ENCODE results near the gene DHX35.
"Not testable (repeated sequence)": the region's sequence is repeated elsewhere in the genome, so short reads cannot be mapped to it uniquely, and the experiment has no call there.

The DHX35 gene

DNA sequence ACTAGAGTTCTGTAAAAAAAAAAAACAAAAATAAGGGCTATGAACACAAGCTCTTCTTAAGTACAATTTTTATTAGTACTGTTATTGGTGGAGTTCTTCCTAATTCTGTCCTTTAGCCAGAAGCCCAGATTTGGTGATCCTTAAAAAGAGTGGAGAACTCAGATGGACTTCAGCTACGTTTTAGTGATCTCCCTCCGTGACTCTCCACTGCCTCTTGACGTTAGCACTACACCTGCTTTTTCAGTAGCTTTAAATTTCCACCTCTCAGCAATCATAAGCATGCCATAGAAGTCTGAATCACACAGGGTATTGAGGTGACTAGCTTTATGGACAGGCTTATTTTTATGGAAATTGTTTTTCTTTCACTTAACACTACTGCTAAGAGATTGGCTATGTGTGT is 17.7 kb downstream of the DHX35 start:
- DNase-seq, result no peak

- no peak for DNase-seq
These were observed 20.1 kb downstream of the DHX35 start for GRCh38 chr20:38982291-38982690.

GRCh38 chr20:38985060-38985459 is 22.9 kb downstream of the DHX35 start:
- DNase-seq, result no peak

- no peak for DNase-seq
These were observed 23.5 kb downstream of the DHX35 start for GRCh38 chr20:38985603-38986170.

DNA sequence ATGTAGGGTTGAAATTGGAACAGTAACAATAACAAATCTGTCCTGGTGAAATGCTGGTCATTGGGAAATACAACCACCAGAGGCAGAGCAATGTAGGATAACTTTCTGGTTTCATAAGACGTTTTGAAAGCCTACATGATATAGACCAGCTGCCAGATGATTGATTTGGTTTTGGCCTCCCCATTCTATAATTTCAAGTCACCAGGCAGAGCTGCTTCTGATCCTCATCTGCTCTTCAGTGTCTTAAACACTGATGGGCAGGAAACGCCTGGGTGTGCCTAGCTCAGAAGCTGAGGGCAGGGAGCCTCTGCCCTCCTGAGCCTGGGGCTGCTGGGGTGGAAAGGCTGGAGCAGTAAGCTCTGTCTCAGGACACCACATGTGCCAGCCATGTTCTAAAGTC is 24.5 kb downstream of the DHX35 start:
- no peak for DNase-seq

- no peak for DNase-seq
These were observed 25.6 kb downstream of the DHX35 start for GRCh38 chr20:38987777-38988176.

GRCh38 chr20:38990728-38991127 is 28.6 kb downstream of the DHX35 start:
- DNase-seq, result no peak

GRCh38 chr20:38991814-38992704 is 29.9 kb downstream of the DHX35 start:
- DNase-seq, result no peak

- DNase-seq, result no peak
These were observed 33.4 kb downstream of the DHX35 start for GRCh38 chr20:38995536-38996044.

DNA sequence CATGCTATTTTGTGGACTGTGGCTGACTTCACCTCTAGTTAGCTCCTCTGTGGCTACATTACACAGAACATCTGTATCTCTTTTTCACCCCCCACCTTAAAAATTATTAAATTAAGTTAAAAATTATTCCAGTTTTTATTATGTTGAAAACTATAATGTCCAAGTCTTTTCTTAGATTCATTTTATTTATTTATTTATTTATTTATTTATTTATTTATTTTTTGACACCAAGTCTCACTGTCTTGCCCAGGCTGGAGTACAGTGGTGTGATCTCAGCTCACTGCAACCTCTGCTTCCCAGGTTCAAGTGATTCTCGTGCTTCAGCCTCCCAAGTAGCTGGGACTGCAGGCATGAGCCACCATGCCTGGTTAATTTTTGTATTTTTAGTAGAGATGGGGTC is 34.7 kb downstream of the DHX35 start:
- not testable (repeated sequence) for DNase-seq

DNA sequence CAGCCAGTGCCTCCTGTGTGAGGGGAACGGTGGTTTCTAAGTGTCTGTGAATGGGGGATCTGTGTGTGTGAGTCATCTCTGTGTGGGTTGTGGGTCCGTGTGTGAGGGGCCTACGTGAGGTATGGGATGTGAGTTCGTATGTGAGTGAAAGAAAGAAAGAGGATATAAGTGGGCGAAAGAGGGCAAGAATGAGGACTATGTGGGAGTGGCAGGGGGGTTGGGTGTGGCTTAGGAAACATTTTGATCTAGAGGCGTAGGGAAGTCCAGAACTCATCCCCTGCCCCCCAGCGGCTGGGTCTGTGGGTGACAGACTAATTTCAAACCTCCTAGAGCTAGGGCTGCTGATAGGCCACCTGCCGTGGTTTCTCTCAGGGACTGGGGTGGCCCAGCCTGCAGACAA is 35.5 kb downstream of the DHX35 start:
- DNase-seq, result no peak

DNA sequence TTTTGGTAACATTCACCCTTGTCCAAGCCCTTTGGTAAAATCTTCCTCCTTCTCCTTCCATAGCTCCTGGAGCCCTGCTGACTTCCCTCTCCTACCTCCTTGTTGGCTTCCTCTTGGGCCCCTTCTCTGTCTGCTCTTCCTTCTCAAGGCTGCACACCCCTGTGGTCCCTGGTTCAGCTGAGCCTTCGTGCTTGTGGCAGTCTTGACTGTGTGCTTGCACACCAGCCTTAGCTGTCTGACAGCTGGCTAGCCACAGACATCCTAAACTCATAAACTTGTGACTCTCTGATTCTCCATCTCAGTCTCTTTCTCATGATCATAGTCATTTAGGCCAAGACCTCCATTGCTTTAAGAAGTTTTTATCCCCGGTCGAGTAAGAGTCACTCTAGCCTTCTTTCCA is 37.1 kb downstream of the DHX35 start:
- no peak for DNase-seq

GRCh38 chr20:38999965-39000910 is 38.1 kb downstream of the DHX35 start:
- DNase-seq, result no peak

DNA sequence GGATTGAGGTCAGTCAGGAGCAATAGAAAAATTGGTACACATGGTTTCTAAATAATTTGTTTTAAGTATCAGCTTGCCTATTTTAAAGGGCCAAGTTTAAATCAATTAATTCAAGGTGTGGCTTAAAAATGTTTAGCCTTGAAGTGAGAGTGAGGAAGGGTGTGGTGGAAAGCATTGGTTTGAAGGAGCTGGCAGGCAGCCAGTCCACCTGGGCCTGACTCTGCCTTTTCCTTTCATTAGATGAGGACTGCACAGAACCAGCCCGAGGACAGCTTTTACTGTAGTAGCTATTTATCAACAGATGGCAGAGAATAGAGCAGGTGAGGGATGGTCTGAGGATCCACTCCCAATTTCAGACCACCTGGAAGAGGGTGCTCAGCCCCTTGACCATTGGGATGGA is 42.4 kb downstream of the DHX35 start:
- DNase-seq, result no peak

DNA sequence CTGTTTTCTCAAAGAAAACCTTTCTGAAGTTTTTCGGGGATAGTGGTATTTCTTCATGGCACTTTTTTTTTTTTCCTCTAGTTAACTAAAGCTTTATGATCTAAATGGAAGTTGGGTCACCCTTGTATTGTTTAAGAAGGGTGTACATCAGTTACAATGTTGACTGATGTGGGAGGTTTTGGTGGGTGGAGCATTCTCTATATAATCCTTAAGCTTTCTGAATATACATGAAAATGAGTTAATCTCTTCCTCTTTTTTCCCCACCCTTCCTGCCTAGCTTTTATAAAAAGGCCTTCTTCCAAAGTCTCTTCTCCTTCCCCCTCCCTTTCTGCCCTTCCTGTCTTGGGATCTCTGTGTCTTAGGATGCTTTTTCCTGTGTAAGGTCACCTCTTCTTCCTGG is 47.2 kb downstream of the DHX35 start:
- no peak for DNase-seq

GRCh38 chr20:39010496-39010895 is 48.4 kb downstream of the DHX35 start:
- no peak for DNase-seq

- DNase-seq, result no peak
These were observed 51.5 kb downstream of the DHX35 start for GRCh38 chr20:39013662-39014109.

GRCh38 chr20:39016041-39016440 is 53.9 kb downstream of the DHX35 start:
- DNase-seq, result no peak

GRCh38 chr20:39016506-39016905 is 54.4 kb downstream of the DHX35 start:
- DNase-seq, result no peak

GRCh38 chr20:39019027-39019426 is 56.9 kb downstream of the DHX35 start:
- DNase-seq, result no peak

- no peak for DNase-seq
These were observed 57.7 kb downstream of the DHX35 start for GRCh38 chr20:39019805-39020325.
